SJSA1 (cell line): ENCODE measurements around the gene SLC39A8. TPM values are rescaled to one million over a fixed set of nuclear protein-coding genes. Genes with fewer than 3 reads are reported as not detected.
"Not testable (repeated sequence)": the region's sequence is repeated elsewhere in the genome, so short reads cannot be mapped to it uniquely, and the experiment has no call there.

Source experiments
- DNase-seq, 2 experiments: peaks; one replicate each; pipeline ENCODE4 v3.0.0-alpha.2; 2015 to 2020; ENCODE audit warnings: low spot score in 2 of 2, low read depth in 1 of 2
- H3K27ac ChIP-seq: fragments of 250-450 bp; sonication (Bioruptor Pico); 2 replicates; pipeline ENCODE4 v1.5.1; 2020; ENCODE audit warnings: mild to moderate bottlenecking, moderate library complexity
- H3K27me3 ChIP-seq: fragments of 250-450 bp; sonication (Bioruptor Pico); replicated peaks from 2 replicates; pipeline ENCODE4 v1.5.1; 2020; ENCODE audit warnings: mild to moderate bottlenecking, moderate library complexity
- H3K36me3 ChIP-seq: fragments of 250-450 bp; sonication (Bioruptor Pico); 2 replicates; pipeline ENCODE4 v1.5.1; 2020; ENCODE audit warnings: mild to moderate bottlenecking
- H3K4me1 ChIP-seq: fragments of 250-450 bp; sonication (Bioruptor Pico); replicated peaks from 2 replicates; pipeline ENCODE4 v1.6.1; 2021; ENCODE audit warnings: mild to moderate bottlenecking
- H3K4me3 ChIP-seq: fragments of 250-450 bp; sonication (Bioruptor Pico); 2 replicates; pipeline ENCODE4 v1.5.1; 2020; ENCODE audit warnings: mild to moderate bottlenecking
- H3K9me3 ChIP-seq: fragments of 250-450 bp; sonication (Bioruptor Pico); replicated peaks from 2 replicates; pipeline ENCODE4 v1.5.1; 2020; ENCODE audit warnings: mild to moderate bottlenecking
- total RNA-seq: library from RNA; depleted of rRNA; stranded (reverse); fragments of >200 nt; shearing (Covaris generic); gene quantifications from 2 replicates; pipeline ENCODE4 v1.2.3, GENCODE V29; 2014; rRNA removed

The SLC39A8 gene
- 30.1 and 39.0 TPM in 2 replicates for total RNA-seq

GRCh38 chr4:102344954-102345794 lies at the start of gene SLC39A8:
Gene SLC39A8 (minus strand): TSS chr4:102345482. CDS start chr4:102344662, 820 bp downstream.
- no peaks in the 10 kb centered on the region for H3K9me3 ChIP-seq
- H3K4me1 ChIP-seq: peaks cover 10% of the 10 kb centered on the region
- peak within 1 kb of the TSS; percentile 59 for H3K4me3 ChIP-seq
- no peaks in the 10 kb centered on the region for H3K27me3 ChIP-seq
- peak; percentile 81 to 84 for DNase-seq
- peak within 1 kb of the TSS; percentile 20; the same call in 1 of the 2 replicates for H3K27ac ChIP-seq
- no peaks in the 10 kb centered on the region for H3K36me3 ChIP-seq

GRCh38 chr4:102392033-102392744 lies 46.9 kb upstream of the SLC39A8 start:
- H3K27me3 ChIP-seq: no peaks in the 10 kb centered on the region
- DNase-seq: no peak
- no peaks in the 10 kb centered on the region for H3K9me3 ChIP-seq
- H3K4me3 ChIP-seq: no peak overlapping the region
- H3K36me3 ChIP-seq: no peaks in the 10 kb centered on the region
- H3K27ac ChIP-seq: no peak overlapping the region
- peaks cover 24% of the 10 kb centered on the region for H3K4me1 ChIP-seq

DNA sequence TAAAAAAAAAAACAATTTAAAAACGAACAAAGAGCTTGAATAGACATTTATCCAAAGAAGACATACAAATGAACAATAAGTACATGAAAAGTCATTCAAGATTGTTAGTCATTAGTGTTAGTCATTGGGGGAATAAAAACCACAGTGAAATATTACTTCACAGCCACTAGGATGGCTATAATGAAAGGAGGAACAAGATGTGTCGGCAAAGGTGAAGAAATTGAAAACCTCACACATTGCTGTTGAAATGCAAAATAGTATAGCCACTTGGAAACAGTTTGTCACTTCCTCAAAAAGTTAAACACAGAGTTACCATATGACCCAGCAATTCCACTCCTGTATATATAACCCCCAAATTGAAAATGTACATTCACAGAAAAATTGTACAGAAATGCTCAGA lies 45.2 kb upstream of the SLC39A8 start:
- Histone ChIP-seq H3K4me1 (peaks cover 24% of the 10 kb centered on the region), H3K36me3 (no peaks in the 10 kb centered on the region), H3K4me3 (no peak overlapping the region), H3K9me3 (no peaks in the 10 kb centered on the region), H3K27ac (no peak overlapping the region), H3K27me3 (no peaks in the 10 kb centered on the region)
- peak in 1 of 2 experiments; percentile 42 for DNase-seq

DNA sequence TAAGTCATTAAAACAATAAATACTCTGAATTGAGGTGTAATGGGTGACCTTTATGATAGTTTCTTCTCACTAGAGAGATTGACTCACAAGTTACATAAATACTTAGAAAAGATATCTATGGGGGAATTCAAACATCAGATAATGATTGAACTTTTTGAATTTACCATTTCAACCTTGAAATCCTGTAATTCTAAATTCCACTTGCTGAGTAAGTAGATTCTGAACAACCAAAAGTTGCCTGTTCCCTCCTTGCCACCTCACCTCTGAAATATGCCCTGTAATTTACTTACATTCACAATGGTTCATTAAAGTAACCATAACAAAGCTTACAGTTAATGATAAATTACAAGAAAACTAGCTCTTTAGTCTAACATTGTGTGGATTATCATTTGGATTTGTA lies 43.3 kb upstream of the SLC39A8 start:
- Histone ChIP-seq H3K36me3 (no peaks in the 10 kb centered on the region), H3K4me3 (no peak overlapping the region), H3K4me1 (peaks cover 24% of the 10 kb centered on the region), H3K27ac (no peak overlapping the region), H3K27me3 (no peaks in the 10 kb centered on the region), H3K9me3 (no peaks in the 10 kb centered on the region)
- no peak for DNase-seq

DNA sequence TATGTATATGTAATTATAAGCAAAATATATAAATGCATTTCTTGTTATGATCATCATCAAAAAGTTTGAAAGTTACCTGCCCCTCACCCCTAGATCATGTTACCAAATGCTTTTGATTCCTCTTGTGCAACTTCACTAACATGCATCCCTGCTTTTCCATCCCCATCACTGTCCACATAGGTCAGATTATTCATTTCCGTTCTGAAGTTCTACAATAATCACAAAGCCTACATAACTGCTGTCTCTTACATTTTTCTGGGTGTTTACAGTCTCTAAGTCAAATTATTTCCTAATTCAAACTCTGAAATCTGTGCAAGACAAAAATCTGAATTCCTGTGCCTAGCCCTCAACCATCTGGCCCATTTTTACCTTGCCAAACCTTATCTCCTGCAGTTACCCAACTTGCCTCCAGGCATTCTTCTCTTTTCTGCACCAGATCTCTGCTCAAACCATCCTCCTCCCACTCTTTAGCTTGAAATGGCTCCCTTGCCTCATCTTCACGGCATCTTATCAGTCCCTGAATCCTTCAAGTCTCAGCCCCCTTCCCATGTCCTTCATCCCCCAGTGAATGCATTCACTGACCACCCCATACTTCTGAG lies 42.4 kb upstream of the SLC39A8 start:
- no peaks in the 10 kb centered on the region for H3K36me3 ChIP-seq
- no peaks in the 10 kb centered on the region for H3K27me3 ChIP-seq
- no peak for DNase-seq
- no peak overlapping the region for H3K27ac ChIP-seq
- no peak overlapping the region for H3K4me3 ChIP-seq
- no peaks in the 10 kb centered on the region for H3K9me3 ChIP-seq
- H3K4me1 ChIP-seq: peaks cover 24% of the 10 kb centered on the region

DNA sequence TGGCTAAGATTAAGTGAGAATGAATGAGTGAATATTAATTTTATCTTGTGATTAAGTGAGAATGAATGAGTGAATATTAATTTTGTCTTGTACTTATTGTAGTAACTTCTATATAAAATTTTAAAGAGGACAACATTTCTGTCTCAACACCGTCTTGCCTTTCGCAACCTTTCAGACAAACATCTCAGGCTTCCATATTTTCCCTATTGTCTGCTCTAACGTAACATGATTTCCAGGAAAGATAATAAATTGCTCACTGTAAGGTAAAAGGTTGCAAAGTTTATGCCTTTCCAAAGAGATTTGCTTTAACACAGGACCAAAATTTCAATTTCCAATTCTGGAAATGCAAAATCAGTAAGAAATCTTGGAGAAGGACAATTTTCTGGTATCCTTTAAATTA lies 41.7 kb upstream of the SLC39A8 start:
- no peak for DNase-seq
- H3K36me3 ChIP-seq: no peaks in the 10 kb centered on the region
- no peaks in the 10 kb centered on the region for H3K9me3 ChIP-seq
- H3K4me1 ChIP-seq: peaks cover 21% of the 10 kb centered on the region
- H3K27ac ChIP-seq: no peak overlapping the region
- H3K27me3 ChIP-seq: no peaks in the 10 kb centered on the region
- no peak overlapping the region for H3K4me3 ChIP-seq

DNA sequence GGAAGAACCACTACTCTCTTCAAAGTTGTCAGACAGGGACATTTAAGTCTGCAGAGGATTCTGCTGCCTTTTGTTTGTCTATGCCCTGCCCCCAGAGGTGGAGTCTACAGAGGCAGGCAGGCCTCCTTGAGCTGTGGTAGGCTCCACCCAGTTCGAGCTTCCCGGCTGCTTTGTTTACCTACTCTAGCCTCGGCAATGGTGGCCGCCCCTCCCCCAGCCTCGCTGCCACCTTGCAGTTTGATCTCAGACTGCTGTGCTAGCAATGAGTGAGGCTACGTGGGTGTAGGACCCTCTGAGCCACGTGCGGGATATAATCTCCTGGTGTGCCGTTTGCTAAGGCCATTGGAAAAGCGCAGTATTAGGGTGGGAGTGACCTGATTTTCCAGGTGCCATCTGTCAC lies 35.0 kb upstream of the SLC39A8 start:
- not testable (repeated sequence) for H3K36me3 ChIP-seq, H3K4me3 ChIP-seq, H3K27ac ChIP-seq

GRCh38 chr4:102362922-102363432 lies 17.7 kb upstream of the SLC39A8 start:
- H3K9me3 ChIP-seq: no peaks in the 10 kb centered on the region
- no peak overlapping the region for H3K27ac ChIP-seq
- H3K4me3 ChIP-seq: no peak overlapping the region
- H3K36me3 ChIP-seq: no peaks in the 10 kb centered on the region
- no peaks in the 10 kb centered on the region for H3K27me3 ChIP-seq
- no peak for DNase-seq
- peaks cover 7% of the 10 kb centered on the region for H3K4me1 ChIP-seq

More for the DNA sequence above, 35.0 kb upstream of the SLC39A8 start:
- H3K27me3 ChIP-seq, DNase-seq, H3K4me1 ChIP-seq, H3K9me3 ChIP-seq: not testable (repeated sequence)

GRCh38 chr4:102358128-102358527 lies 12.8 kb upstream of the SLC39A8 start:
- Histone ChIP-seq H3K27me3 (no peaks in the 10 kb centered on the region), H3K4me3 (no peak overlapping the region), H3K27ac (0 out of 2 replicates have a peak overlapping the region, but pooled peaks have one; percentile 24), H3K4me1 (peaks cover 8% of the 10 kb centered on the region), H3K36me3 (no peaks in the 10 kb centered on the region), H3K9me3 (no peaks in the 10 kb centered on the region)
- DNase-seq: peak; percentile 9 to 40

- 0 out of 2 replicates have a peak overlapping the region, but pooled peaks have one; percentile 24 for H3K27ac ChIP-seq
- H3K4me3 ChIP-seq, H3K27me3 ChIP-seq, H3K9me3 ChIP-seq, DNase-seq, H3K36me3 ChIP-seq, H3K4me1 ChIP-seq: not testable (repeated sequence)
Observed at GRCh38 chr4:102357637-102358036, 12.4 kb upstream of the SLC39A8 start.

DNA sequence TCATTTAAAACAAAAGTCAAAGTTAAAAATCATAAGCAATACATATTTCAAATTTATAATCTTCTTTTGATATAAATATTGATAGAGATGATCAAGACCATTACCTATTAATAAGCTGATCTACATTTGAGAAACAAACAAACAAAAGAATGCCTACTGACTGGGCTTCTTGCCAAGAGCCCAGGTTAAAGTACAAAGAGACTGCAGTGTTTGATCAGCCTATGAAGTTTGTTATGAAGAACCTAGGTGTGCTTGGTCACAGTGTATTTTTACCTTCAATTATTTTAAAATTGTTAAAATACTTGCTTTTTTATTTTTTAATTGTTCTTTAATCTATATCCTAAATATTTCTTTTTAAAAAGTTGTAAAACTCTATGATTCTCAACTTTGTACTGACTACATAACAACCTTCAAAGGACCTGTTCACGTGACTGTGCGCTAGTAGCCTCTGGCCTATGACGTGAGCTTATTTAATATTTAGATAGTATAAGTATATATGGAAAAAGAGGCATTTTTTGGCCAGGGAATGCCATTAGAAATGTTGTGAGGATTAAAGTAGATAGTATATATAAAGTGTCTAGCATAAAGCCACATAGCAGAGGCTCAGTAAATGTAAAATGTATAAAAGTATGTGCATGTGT lies 11.4 kb upstream of the SLC39A8 start:
- no peak overlapping the region for H3K4me3 ChIP-seq
- no peaks in the 10 kb centered on the region for H3K27me3 ChIP-seq
- no peaks in the 10 kb centered on the region for H3K36me3 ChIP-seq
- H3K9me3 ChIP-seq: no peaks in the 10 kb centered on the region
- H3K4me1 ChIP-seq: peaks cover 8% of the 10 kb centered on the region
- H3K27ac ChIP-seq: no peak overlapping the region
- DNase-seq: no peak

- H3K4me1 ChIP-seq: peaks cover 8% of the 10 kb centered on the region
- H3K27me3 ChIP-seq: no peaks in the 10 kb centered on the region
- H3K4me3 ChIP-seq: no peak overlapping the region
- no peak overlapping the region for H3K27ac ChIP-seq
- H3K36me3 ChIP-seq: no peaks in the 10 kb centered on the region
- no peaks in the 10 kb centered on the region for H3K9me3 ChIP-seq
- no peak for DNase-seq
Observed at GRCh38 chr4:102355748-102356147, 10.5 kb upstream of the SLC39A8 start.

DNA sequence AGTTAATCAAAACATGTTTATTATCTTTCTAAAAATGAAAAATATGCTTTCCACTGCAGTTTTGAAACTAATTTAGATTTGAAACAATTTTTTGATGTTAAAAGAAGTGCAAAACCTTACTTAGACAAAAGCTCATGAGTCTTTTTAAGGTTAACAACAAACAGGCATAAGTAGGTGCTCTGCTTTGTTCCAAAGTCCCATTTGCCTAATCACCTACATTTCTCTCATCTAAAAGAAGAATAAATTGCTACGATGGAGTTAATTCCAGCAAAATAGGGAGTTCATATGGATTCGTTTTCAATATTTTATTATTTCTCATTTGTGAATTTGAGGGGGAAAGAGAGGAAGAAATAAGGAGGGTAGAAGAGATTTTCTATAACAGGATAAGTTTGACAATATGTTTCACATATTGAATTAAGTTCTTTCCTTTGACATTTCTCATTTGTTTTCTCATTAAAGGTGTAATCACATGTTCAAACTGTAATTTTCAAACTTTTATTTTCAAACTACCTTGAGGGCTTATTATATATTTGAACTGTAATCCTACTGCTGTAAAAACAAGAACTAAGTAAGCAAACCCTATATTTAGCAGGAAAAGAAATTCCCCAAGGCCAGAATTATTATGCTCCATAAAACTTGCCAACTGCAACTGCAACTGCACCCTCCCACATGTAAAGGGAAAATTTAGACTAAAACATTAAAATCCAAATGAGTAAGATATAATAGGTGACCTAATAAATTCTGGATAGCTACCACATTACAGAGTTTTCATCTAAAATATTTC lies 9.6 kb upstream of the SLC39A8 start:
- H3K9me3 ChIP-seq: no peaks in the 10 kb centered on the region
- DNase-seq: no peak
- H3K27me3 ChIP-seq: no peaks in the 10 kb centered on the region
- no peaks in the 10 kb centered on the region for H3K36me3 ChIP-seq
- H3K4me1 ChIP-seq: peaks cover 8% of the 10 kb centered on the region
- no peak overlapping the region for H3K27ac ChIP-seq
- H3K4me3 ChIP-seq: no peak overlapping the region
